ENCODE measurements around the gene CBFA2T2. TPM values are rescaled to one million over a fixed set of nuclear protein-coding genes. Genes with fewer than 3 reads are reported as not detected.
A peak's percentile ranks its signal among the peaks of the same experiment; 100 is the strongest.

The CBFA2T2 gene
- total and polyA plus RNA-seq, 8 donors = 2.9 to 29.9 (median 12.0) TPM

GRCh38 chr20:33650111-33650752 is 160.3 kb downstream of the CBFA2T2 start:
- no peaks in the 10 kb centered on the region for H3K9me3 ChIP-seq
- peak overlapping the region in 1 of 5 donors; percentile 78 for H3K27ac ChIP-seq
- peaks cover 0 to 12% (median 10%) of the 10 kb centered on the region in 4 donors for H3K36me3 ChIP-seq
- no peaks in the 10 kb centered on the region for H3K27me3 ChIP-seq
- intact Hi-C loops (cut with DNase I; ENCODE audit: low total_unique reads) = no loop called here
- no peak overlapping the region for H3K4me3 ChIP-seq
- peaks cover 64 to 79% (median 72%) of the 10 kb centered on the region in 4 donors for H3K4me1 ChIP-seq
- peak in 1 of 2 donors; percentile 10 for DNase-seq
- TF ChIP-seq CTCF (IDR thresholded peaks at IDR 0.05) = no peak
- TF ChIP-seq POLR2AphosphoS5 (IDR thresholded peaks at IDR 0.05) = no peak
- TF ChIP-seq EP300 (IDR thresholded peaks at IDR 0.05) = no peak
- TF ChIP-seq POLR2A (IDR thresholded peaks at IDR 0.05) = no peak
- 84 to 93% (median 89%) methylated on average over 10 to 11 of the region's 11 CpGs for whole genome bisulfite sequencing, 5 donors

GRCh38 chr20:33650753-33651561 is 161.1 kb downstream of the CBFA2T2 start:
- 55 to 73% (median 61%) methylated on average over 10 of the region's 10 CpGs for WGBS, 5 donors

GRCh38 chr20:33651562-33652048 is 161.7 kb downstream of the CBFA2T2 start:
- intact Hi-C loops (cut with DNase I; ENCODE audit: low total_unique reads) = no loop called here

More at GRCh38 chr20:33650753-33651561, 161.1 kb downstream of the CBFA2T2 start:
- DNase-seq = peak; percentile 68 to 85
- Histone ChIP-seq H3K27ac (peak overlapping the region; percentile 15 to 79 (median 59)), H3K9me3 (no peaks in the 10 kb centered on the region), H3K36me3 (peaks cover 0 to 6% (median 3%) of the 10 kb centered on the region in 4 donors), H3K4me1 (peaks cover 65 to 83% (median 75%) of the 10 kb centered on the region in 4 donors), H3K27me3 (no peaks in the 10 kb centered on the region), H3K4me3 (no peak overlapping the region)
- intact Hi-C loops (cut with DNase I; ENCODE audit: low total_unique reads) = no loop called here
- TF ChIP-seq POLR2AphosphoS5 (IDR thresholded peaks at IDR 0.05) = no peak
- no peak for TF ChIP-seq CTCF (IDR thresholded peaks at IDR 0.05)
- no peak for TF ChIP-seq EP300 (IDR thresholded peaks at IDR 0.05)
- no peak for TF ChIP-seq POLR2A (IDR thresholded peaks at IDR 0.05)

More at GRCh38 chr20:33651562-33652048, 161.7 kb downstream of the CBFA2T2 start:
- 27 to 60% (median 46%) methylated on average over 13 of the region's 13 CpGs for WGBS, 5 donors
- H3K36me3 ChIP-seq = peaks cover 0 to 7% (median 3%) of the 10 kb centered on the region in 4 donors
- peak in 1 of 2 donors; percentile 56 for DNase-seq
- peak overlapping the region; percentile 15 to 79 (median 59) for H3K27ac ChIP-seq
- H3K4me1 ChIP-seq = peaks cover 63 to 79% (median 71%) of the 10 kb centered on the region in 4 donors
- no peak for TF ChIP-seq POLR2AphosphoS5 (IDR thresholded peaks at IDR 0.05)
- no peak for TF ChIP-seq EP300 (IDR thresholded peaks at IDR 0.05)
- TF ChIP-seq POLR2A (IDR thresholded peaks at IDR 0.05) = no peak
- TF ChIP-seq CTCF (IDR thresholded peaks at IDR 0.05) = no peak
- no peaks in the 10 kb centered on the region for H3K9me3 ChIP-seq
- H3K4me3 ChIP-seq = no peak overlapping the region
- H3K27me3 ChIP-seq = no peaks in the 10 kb centered on the region

Measured in stomach (tissue), 9 donors.